ENCODE results near the gene CELF3.

DNA sequence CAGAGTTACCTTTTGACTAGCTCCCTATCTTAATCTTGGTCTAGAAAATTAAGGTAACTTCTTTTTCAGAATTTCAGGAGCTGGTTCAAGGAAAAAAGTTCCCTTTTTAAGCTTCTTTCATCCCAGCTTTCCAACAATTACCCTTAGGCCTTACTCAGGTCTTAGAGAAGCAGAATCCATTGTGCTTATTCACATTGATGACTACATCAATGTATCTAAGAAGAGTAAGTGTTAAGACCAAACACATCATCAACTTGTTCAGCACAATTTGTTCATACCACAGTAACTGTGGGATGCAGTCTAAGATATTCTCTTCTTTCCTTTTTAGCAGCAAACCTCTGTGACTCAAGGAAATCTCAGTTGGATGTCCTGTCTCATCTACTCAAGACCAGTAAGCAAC is 42.6 kb upstream of the CELF3 start:
- TF ChIP-seq, protein P1, sequence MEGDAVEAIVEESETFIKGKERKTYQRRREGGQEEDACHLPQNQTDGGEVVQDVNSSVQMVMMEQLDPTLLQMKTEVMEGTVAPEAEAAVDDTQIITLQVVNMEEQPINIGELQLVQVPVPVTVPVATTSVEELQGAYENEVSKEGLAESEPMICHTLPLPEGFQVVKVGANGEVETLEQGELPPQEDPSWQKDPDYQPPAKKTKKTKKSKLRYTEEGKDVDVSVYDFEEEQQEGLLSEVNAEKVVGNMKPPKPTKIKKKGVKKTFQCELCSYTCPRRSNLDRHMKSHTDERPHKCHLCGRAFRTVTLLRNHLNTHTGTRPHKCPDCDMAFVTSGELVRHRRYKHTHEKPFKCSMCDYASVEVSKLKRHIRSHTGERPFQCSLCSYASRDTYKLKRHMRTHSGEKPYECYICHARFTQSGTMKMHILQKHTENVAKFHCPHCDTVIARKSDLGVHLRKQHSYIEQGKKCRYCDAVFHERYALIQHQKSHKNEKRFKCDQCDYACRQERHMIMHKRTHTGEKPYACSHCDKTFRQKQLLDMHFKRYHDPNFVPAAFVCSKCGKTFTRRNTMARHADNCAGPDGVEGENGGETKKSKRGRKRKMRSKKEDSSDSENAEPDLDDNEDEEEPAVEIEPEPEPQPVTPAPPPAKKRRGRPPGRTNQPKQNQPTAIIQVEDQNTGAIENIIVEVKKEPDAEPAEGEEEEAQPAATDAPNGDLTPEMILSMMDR (IDR thresholded peaks at IDR 0.05): no peak
- no peak for TF ChIP-seq POLR2A (IDR thresholded peaks at IDR 0.05)

All from heart left ventricle (tissue), 13 donors.